ENCODE data around the gene TMTC1.

The TMTC1 gene

GRCh38 chr12:29734305-29734704 lies 49.4 kb downstream of the TMTC1 start:
- no peak for TF ChIP-seq CTCF (IDR thresholded peaks at IDR 0.05; ENCODE audit: borderline replicate concordance, insufficient read depth, low read depth, low read length)
- H3K4me3 ChIP-seq (ENCODE audit: low read depth, low read length): no peak overlapping the region

GRCh38 chr12:29733501-29733900 lies 50.2 kb downstream of the TMTC1 start:
- no peak for TF ChIP-seq CTCF (IDR thresholded peaks at IDR 0.05; ENCODE audit: borderline replicate concordance, insufficient read depth, low read depth, low read length)
- no peak overlapping the region for H3K4me3 ChIP-seq (ENCODE audit: low read depth, low read length)

- H3K4me3 ChIP-seq (ENCODE audit: low read depth, low read length): no peak overlapping the region
- TF ChIP-seq CTCF (IDR thresholded peaks at IDR 0.05; ENCODE audit: borderline replicate concordance, insufficient read depth, low read depth, low read length): no peak
Measured at GRCh38 chr12:29733060-29733459, 50.7 kb downstream of the TMTC1 start.

GRCh38 chr12:29732593-29732992 lies 51.1 kb downstream of the TMTC1 start:
- H3K4me3 ChIP-seq (ENCODE audit: low read depth, low read length): no peak overlapping the region
- no peak for TF ChIP-seq CTCF (IDR thresholded peaks at IDR 0.05; ENCODE audit: borderline replicate concordance, insufficient read depth, low read depth, low read length)

- TF ChIP-seq CTCF (IDR thresholded peaks at IDR 0.05; ENCODE audit: borderline replicate concordance, insufficient read depth, low read depth, low read length): no peak
- H3K4me3 ChIP-seq (ENCODE audit: low read depth, low read length): no peak overlapping the region
Measured at GRCh38 chr12:29732191-29732590, 51.6 kb downstream of the TMTC1 start.

- no peak overlapping the region for H3K4me3 ChIP-seq (ENCODE audit: low read depth, low read length)
- TF ChIP-seq CTCF (IDR thresholded peaks at IDR 0.05; ENCODE audit: borderline replicate concordance, insufficient read depth, low read depth, low read length): no peak
Measured at GRCh38 chr12:29731591-29731990, 52.2 kb downstream of the TMTC1 start.

- TF ChIP-seq CTCF (IDR thresholded peaks at IDR 0.05; ENCODE audit: borderline replicate concordance, insufficient read depth, low read depth, low read length): no peak
Measured at GRCh38 chr12:29730481-29730880, 53.3 kb downstream of the TMTC1 start.

More at GRCh38 chr12:29730481-29730880, 53.3 kb downstream of the TMTC1 start:
- no peak overlapping the region for H3K4me3 ChIP-seq (ENCODE audit: low read depth, low read length)
